GM12878 (cell line): Measurements from ENCODE around the gene ZNF532. TPM values are rescaled to one million over a fixed set of nuclear protein-coding genes. Genes with fewer than 3 reads are reported as not detected.

Source experiments
- ATAC-seq: fragments of 200-7000 bp; cut with Tn5 transposase; 3 replicates; pipeline ENCODE4 v1.9.1; 2020; ENCODE audit warnings: mild to moderate bottlenecking, moderate library complexity
- BruUV-seq: library from RNA; stranded (reverse); fragments of 400-500 nt; replicated peaks from 2 replicates; lab custom pipeline; 2021; lab: Mats Ljungman, UMichigan
- CTCF ChIA-PET: fragments of 300-600 bp; sonication (Branson Sonifier 250); formaldehyde crosslinking; extraction: SDS; loops from one replicate; lab custom pipeline; 2021; ENCODE audit warnings: inconsistent platforms; lab: Yijun Ruan, JAX
- POLR2A ChIA-PET: fragments of 350-600 bp; formaldehyde crosslinking; extraction: SDS; loops from one replicate; lab custom pipeline; 2021; ENCODE audit warnings: inconsistent platforms; lab: Charles Lee
- RAD21 ChIA-PET: fragments of 300-600 bp; sonication (Branson Sonifier 250); formaldehyde crosslinking; loops from one replicate; lab custom pipeline; 2023; ENCODE audit warnings: antibody characterized with exemption; ENCODE audit not compliant: unreplicated experiment; lab: Charles Lee
- SMC1A ChIA-PET: fragments of 300-600 bp; sonication (Branson Sonifier 250); formaldehyde crosslinking; loops from one replicate; lab custom pipeline; 2023; ENCODE audit not compliant: unreplicated experiment, uncharacterized antibody; lab: Charles Lee
- DNase-seq: peaks from one replicate; pipeline ENCODE4 v3.0.0-alpha.2; 2011; ENCODE audit warnings: low read depth, low spot score
- FAIRE-seq: peaks from 3 replicates; lab custom pipeline; 2011; peaks lifted over from hg19 to GRCh38; lab: Jason Lieb, UNC
- H2AFZ ChIP-seq: 2 replicates; pipeline ENCODE4 v1.6.0; 2011; ENCODE audit warnings: low read depth, low read length, control low read depth; ENCODE audit not compliant: control insufficient read depth
- H3K27ac ChIP-seq: 2 replicates; pipeline ENCODE4 v1.5.1; 2011; ENCODE audit warnings: control low read depth; ENCODE audit not compliant: control insufficient read depth, insufficient read depth
- H3K27me3 ChIP-seq, 2 experiments: replicated peaks in 1 of 2; 2 replicates each; pipeline versions ENCODE4 v1.6.0 to v1.6.1; 2011; ENCODE audit warnings: low read length in 1 of 2; ENCODE audit not compliant: control insufficient read depth in 2 of 2, insufficient read depth in 2 of 2
- H3K36me3 ChIP-seq, 2 experiments: 2 replicates each; pipeline ENCODE4 v1.5.1; 2011; ENCODE audit warnings: low read length in 1 of 2; ENCODE audit not compliant: control insufficient read depth in 2 of 2, insufficient read depth in 2 of 2
- H3K4me1 ChIP-seq: 2 replicates; pipeline ENCODE4 v1.6.1; 2011; ENCODE audit warnings: mild to moderate bottlenecking, low read length, moderate library complexity, mixed read lengths; ENCODE audit not compliant: control insufficient read depth, insufficient read depth
- H3K4me2 ChIP-seq: 2 replicates; pipeline ENCODE4 v1.6.0; 2011; ENCODE audit warnings: control low read depth; ENCODE audit not compliant: control insufficient read depth, insufficient read depth
- H3K4me3 ChIP-seq: fragments of 200-600 bp; sonication (generic); 2 replicates; pipeline ENCODE4 v1.5.1; 2016
- H3K79me2 ChIP-seq: 2 replicates; pipeline ENCODE4 v1.6.0; 2011; ENCODE audit warnings: low read length; ENCODE audit not compliant: control insufficient read depth, insufficient read depth
- H3K9ac ChIP-seq: 2 replicates; pipeline ENCODE4 v1.8.0; 2011; ENCODE audit warnings: low read length, control low read depth, mixed read lengths; ENCODE audit not compliant: control insufficient read depth, insufficient read depth
- H3K9me3 ChIP-seq: replicated peaks from 3 replicates; pipeline ENCODE4 v1.5.1; 2011; ENCODE audit warnings: mild to moderate bottlenecking, low read length; ENCODE audit not compliant: control insufficient read depth, insufficient read depth
- H4K20me1 ChIP-seq: 2 replicates; pipeline ENCODE4 v1.6.0; 2011; ENCODE audit not compliant: control insufficient read depth, insufficient read depth
- MTA3 ChIP-seq: IDR thresholded peaks from 2 replicates; pipeline ENCODE4 v1.6.1; 2012; ENCODE audit warnings: low read length, inconsistent platforms, borderline replicate concordance
- YBX1 ChIP-seq: fragments of 450-650 bp; IDR thresholded peaks from 2 replicates; pipeline ENCODE4 v1.6.1; 2016; ENCODE audit warnings: antibody characterized with exemption
- WGBS: methylation state at CpG from one replicate; pipeline ENCODE4 v1.1.6; 2016; ENCODE audit warnings: low lambda C conversion rate; ENCODE audit not compliant: insufficient replicate concordance, insufficient coverage; ENCODE audit errors: missing lambda C conversion rate; 5-methylcytosine and 5-hydroxymethylcytosine counted together
- in situ Hi-C: fragments of 300-500 bp; cut with MboI; formaldehyde crosslinking; loops from 9 replicates; pipeline ENCODE4 v1.14.3; 2018; ENCODE audit warnings: mixed read lengths
- intact Hi-C: fragments of 100-400 bp; cut with micrococcal nuclease; formaldehyde crosslinking; loops from one replicate; pipeline ENCODE4 v1.14.2; 2022; ENCODE audit not compliant: unreplicated experiment
- polyA plus RNA-seq, 11 experiments: library from polyadenylated mRNA; depleted of rRNA in 4 of 11; unstranded in 6 of 11; stranded (reverse) in 5 of 11; fragments of >200 nt; fragmentation: Nextera tagmentation in 4 of 11; fragmentation: Illumina TruSeq in 1 of 11; extraction: Ambion mirVana in 4 of 11; extraction: Trizol in 1 of 11; gene quantifications; 1 replicate in 1 of 11; 2 replicates in 10 of 11; pipeline versions ENCODE4 v1.2.1 to v1.2.3, GENCODE V29; 2011 to 2016; ENCODE audit warnings: inconsistent platforms in 2 of 11, missing spikeins in 2 of 11, low read depth in 1 of 11
- total RNA-seq, 4 experiments: library from RNA; depleted of rRNA in 3 of 4; stranded (reverse); fragments of >200 nt in 3 of 4; fragmentation: Illumina TruSeq in 1 of 4; extraction: Trizol in 1 of 4; gene quantifications; 2 replicates each; pipeline versions ENCODE4 v1.2.1 to v1.2.3, GENCODE V29; 2013 to 2021
- TF ChIP-seq, protein P1 (sequence below): fragments of 450-650 bp; IDR thresholded peaks from 2 replicates; pipeline ENCODE4 v1.6.1; 2017; ENCODE audit warnings: low read depth, mild to moderate bottlenecking, moderate library complexity
- TF ChIP-seq, protein P2 (sequence below): fragments of 450-650 bp; IDR thresholded peaks from 2 replicates; pipeline ENCODE4 v1.6.1; 2017; ENCODE audit warnings: mild to moderate bottlenecking, low read depth, inconsistent platforms; ENCODE audit not compliant: poor library complexity, severe bottlenecking
- TF ChIP-seq, protein P3 (sequence below): fragments of 150-350 bp; IDR thresholded peaks from 2 replicates; pipeline ENCODE4 v1.6.1; 2016; ENCODE audit warnings: low read depth, low read length
- TF ChIP-seq, protein P4 (sequence below): fragments of 450-650 bp; IDR thresholded peaks from 2 replicates; pipeline ENCODE4 v1.6.1; 2017; ENCODE audit warnings: mild to moderate bottlenecking
- TF ChIP-seq, protein P5 (sequence below): fragments of 450-650 bp; formaldehyde crosslinking; IDR thresholded peaks from 2 replicates; pipeline ENCODE4 v1.4.0; 2020; ENCODE audit warnings: mild to moderate bottlenecking, moderate library complexity

Gene ZNF532
- total and polyA plus RNA-seq, 10 of the 15 experiments (the other 5 are each of a cell fraction or from before 2014, with no cell fraction given): 0.44 to 3.4 (median 1.4) TPM

DNA sequence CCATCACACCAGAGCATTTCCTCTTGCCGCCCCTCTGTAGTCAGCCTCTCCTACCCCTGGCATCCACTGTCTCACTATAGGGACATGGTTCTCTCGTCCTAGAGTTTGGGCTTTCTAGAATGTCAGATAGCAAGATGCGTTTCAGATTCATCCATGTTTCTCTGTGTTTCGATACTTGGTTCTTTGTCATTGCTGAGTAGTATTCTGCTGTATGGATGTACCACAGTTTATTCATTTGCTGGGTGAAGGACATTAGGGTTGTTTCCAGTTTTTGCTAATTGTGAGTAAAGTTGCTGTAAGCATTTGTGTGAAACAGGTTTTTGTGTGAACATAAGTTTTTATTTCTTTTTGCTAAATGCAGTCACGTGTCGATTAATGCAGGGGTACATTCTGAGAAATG is 3.8 kb downstream of the ZNF532 start:
- ChIA-PET SMC1A (no interaction called here), CTCF (no interaction called here), POLR2A (no interaction called here), RAD21 (no interaction called here)
- peaks cover 0 to 2% of the 10 kb centered on the region in 2 experiments; a peak in 1 of 4 replicates for H3K27me3 ChIP-seq
- no peak for DNase-seq
- no TSS peak for BruUV-seq
- WGBS: 78% methylated on average over 6 of the region's 6 CpGs
- H3K9ac ChIP-seq: no peak overlapping the region
- no peak overlapping the region for H3K4me2 ChIP-seq
- H2AFZ ChIP-seq: no peak overlapping the region
- intact Hi-C loops: no loop called here
- in situ Hi-C loops: no loop called here
- H3K4me3 ChIP-seq: no peak overlapping the region
- FAIRE-seq: no peak
- no peaks in the 10 kb centered on the region for H3K4me1 ChIP-seq
- no peaks in the 10 kb centered on the region for H4K20me1 ChIP-seq
- no peak overlapping the region for H3K27ac ChIP-seq
- no peaks in the 10 kb centered on the region for H3K79me2 ChIP-seq
- H3K36me3 ChIP-seq: no peaks in the 10 kb centered on the region
- ATAC-seq: no peak
- H3K9me3 ChIP-seq: peaks cover 2% of the 10 kb centered on the region; the same call in 1 of the 3 replicates
- TF ChIP-seq, protein P1, sequence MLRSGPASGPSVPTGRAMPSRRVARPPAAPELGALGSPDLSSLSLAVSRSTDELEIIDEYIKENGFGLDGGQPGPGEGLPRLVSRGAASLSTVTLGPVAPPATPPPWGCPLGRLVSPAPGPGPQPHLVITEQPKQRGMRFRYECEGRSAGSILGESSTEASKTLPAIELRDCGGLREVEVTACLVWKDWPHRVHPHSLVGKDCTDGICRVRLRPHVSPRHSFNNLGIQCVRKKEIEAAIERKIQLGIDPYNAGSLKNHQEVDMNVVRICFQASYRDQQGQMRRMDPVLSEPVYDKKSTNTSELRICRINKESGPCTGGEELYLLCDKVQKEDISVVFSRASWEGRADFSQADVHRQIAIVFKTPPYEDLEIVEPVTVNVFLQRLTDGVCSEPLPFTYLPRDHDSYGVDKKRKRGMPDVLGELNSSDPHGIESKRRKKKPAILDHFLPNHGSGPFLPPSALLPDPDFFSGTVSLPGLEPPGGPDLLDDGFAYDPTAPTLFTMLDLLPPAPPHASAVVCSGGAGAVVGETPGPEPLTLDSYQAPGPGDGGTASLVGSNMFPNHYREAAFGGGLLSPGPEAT: no peak
- TF ChIP-seq, protein P2, sequence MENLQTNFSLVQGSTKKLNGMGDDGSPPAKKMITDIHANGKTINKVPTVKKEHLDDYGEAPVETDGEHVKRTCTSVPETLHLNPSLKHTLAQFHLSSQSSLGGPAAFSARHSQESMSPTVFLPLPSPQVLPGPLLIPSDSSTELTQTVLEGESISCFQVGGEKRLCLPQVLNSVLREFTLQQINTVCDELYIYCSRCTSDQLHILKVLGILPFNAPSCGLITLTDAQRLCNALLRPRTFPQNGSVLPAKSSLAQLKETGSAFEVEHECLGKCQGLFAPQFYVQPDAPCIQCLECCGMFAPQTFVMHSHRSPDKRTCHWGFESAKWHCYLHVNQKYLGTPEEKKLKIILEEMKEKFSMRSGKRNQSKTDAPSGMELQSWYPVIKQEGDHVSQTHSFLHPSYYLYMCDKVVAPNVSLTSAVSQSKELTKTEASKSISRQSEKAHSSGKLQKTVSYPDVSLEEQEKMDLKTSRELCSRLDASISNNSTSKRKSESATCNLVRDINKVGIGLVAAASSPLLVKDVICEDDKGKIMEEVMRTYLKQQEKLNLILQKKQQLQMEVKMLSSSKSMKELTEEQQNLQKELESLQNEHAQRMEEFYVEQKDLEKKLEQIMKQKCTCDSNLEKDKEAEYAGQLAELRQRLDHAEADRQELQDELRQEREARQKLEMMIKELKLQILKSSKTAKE: no peak
- TF ChIP-seq MTA3 (no peak), YBX1 (no peak)
- TF ChIP-seq, protein P3, sequence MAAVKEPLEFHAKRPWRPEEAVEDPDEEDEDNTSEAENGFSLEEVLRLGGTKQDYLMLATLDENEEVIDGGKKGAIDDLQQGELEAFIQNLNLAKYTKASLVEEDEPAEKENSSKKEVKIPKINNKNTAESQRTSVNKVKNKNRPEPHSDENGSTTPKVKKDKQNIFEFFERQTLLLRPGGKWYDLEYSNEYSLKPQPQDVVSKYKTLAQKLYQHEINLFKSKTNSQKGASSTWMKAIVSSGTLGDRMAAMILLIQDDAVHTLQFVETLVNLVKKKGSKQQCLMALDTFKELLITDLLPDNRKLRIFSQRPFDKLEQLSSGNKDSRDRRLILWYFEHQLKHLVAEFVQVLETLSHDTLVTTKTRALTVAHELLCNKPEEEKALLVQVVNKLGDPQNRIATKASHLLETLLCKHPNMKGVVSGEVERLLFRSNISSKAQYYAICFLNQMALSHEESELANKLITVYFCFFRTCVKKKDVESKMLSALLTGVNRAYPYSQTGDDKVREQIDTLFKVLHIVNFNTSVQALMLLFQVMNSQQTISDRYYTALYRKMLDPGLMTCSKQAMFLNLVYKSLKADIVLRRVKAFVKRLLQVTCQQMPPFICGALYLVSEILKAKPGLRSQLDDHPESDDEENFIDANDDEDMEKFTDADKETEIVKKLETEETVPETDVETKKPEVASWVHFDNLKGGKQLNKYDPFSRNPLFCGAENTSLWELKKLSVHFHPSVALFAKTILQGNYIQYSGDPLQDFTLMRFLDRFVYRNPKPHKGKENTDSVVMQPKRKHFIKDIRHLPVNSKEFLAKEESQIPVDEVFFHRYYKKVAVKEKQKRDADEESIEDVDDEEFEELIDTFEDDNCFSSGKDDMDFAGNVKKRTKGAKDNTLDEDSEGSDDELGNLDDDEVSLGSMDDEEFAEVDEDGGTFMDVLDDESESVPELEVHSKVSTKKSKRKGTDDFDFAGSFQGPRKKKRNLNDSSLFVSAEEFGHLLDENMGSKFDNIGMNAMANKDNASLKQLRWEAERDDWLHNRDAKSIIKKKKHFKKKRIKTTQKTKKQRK: no peak
- TF ChIP-seq, protein P4, sequence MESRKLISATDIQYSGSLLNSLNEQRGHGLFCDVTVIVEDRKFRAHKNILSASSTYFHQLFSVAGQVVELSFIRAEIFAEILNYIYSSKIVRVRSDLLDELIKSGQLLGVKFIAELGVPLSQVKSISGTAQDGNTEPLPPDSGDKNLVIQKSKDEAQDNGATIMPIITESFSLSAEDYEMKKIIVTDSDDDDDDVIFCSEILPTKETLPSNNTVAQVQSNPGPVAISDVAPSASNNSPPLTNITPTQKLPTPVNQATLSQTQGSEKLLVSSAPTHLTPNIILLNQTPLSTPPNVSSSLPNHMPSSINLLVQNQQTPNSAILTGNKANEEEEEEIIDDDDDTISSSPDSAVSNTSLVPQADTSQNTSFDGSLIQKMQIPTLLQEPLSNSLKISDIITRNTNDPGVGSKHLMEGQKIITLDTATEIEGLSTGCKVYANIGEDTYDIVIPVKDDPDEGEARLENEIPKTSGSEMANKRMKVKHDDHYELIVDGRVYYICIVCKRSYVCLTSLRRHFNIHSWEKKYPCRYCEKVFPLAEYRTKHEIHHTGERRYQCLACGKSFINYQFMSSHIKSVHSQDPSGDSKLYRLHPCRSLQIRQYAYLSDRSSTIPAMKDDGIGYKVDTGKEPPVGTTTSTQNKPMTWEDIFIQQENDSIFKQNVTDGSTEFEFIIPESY: no peak
- TF ChIP-seq, protein P5, sequence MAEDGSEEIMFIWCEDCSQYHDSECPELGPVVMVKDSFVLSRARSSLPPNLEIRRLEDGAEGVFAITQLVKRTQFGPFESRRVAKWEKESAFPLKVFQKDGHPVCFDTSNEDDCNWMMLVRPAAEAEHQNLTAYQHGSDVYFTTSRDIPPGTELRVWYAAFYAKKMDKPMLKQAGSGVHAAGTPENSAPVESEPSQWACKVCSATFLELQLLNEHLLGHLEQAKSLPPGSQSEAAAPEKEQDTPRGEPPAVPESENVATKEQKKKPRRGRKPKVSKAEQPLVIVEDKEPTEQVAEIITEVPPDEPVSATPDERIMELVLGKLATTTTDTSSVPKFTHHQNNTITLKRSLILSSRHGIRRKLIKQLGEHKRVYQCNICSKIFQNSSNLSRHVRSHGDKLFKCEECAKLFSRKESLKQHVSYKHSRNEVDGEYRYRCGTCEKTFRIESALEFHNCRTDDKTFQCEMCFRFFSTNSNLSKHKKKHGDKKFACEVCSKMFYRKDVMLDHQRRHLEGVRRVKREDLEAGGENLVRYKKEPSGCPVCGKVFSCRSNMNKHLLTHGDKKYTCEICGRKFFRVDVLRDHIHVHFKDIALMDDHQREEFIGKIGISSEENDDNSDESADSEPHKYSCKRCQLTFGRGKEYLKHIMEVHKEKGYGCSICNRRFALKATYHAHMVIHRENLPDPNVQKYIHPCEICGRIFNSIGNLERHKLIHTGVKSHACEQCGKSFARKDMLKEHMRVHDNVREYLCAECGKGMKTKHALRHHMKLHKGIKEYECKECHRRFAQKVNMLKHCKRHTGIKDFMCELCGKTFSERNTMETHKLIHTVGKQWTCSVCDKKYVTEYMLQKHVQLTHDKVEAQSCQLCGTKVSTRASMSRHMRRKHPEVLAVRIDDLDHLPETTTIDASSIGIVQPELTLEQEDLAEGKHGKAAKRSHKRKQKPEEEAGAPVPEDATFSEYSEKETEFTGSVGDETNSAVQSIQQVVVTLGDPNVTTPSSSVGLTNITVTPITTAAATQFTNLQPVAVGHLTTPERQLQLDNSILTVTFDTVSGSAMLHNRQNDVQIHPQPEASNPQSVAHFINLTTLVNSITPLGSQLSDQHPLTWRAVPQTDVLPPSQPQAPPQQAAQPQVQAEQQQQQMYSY (CRISPR knock-in tag): no peak
